ENCODE results near the gene SHF. TPM values are rescaled to one million over a fixed set of nuclear protein-coding genes. Genes with fewer than 3 reads are reported as not detected.

SHF gene
- total RNA-seq, 1 experiment from 2014 or later = 21.7 TPM

DNA sequence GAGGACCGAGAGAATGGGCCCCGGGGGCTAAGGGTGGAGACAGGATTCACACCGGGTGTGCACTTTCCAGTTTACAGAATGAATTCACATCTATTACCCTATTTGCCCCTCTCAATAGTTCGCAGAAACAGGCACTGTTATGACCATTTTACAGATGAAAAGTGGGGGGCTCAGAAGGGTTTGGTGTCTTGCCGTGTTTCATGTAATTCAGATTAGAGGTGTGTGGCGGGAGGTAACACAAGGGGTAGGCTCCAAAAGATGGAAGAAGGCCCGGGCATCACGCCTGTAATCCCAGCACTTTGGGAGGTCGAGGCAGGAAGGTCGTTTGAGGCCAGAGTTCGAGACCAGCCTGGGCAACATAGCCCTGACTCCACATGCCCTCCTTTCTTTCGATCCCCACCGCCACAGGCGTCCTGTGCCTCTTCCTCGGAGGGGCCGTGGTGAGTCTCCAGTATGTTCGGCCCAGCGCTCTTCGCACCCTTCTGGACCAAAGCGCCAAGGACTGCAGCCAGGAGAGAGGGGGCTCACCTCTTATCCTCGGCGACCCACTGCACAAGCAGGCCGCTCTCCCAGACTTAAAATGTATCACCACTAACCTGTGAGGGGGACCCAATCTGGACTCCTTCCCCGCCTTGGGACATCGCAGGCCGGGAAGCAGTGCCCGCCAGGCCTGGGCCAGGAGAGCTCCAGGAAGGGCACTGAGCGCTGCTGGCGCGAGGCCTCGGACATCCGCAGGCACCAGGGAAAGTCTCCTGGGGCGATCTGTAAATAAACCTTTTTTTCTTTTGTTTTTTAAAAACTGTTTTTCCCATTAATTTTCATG lies 70.2 kb downstream of the SHF start:
- Histone ChIP-seq H4K8ac (replicated peaks; ENCODE audit: insufficient read length, low read depth, low read length) (no peak overlapping the region), H3K18ac (ENCODE audit: insufficient read length, low read depth, low read length) (no peak overlapping the region), H3T11ph (ENCODE audit: low read length) (no peak overlapping the region), H3K9ac (ENCODE audit: extremely low read depth, insufficient read length, low read length) (no peak overlapping the region), H4K91ac (ENCODE audit: insufficient read length, low read depth, low read length) (no peak overlapping the region), H3K4me1 (ENCODE audit: insufficient read depth, low read length) (no peaks in the 10 kb centered on the region; the same call in 1 of the 2 replicates), H3K27ac (ENCODE audit: insufficient read length, low read depth, low read length) (no peak overlapping the region), H3K56ac (ENCODE audit: insufficient read length, low read depth, low read length) (no peak overlapping the region), H3K23ac (ENCODE audit: insufficient read length, low read depth, low read length) (no peak overlapping the region), H4K5ac (ENCODE audit: insufficient read length, low read depth, low read length) (no peak overlapping the region), H3K4me2 (ENCODE audit: insufficient read depth, insufficient read length, low read length) (peak overlapping the region; percentile 46), H3K14ac (ENCODE audit: insufficient read depth, low read length) (no peak overlapping the region), H2BK120ac (ENCODE audit: low read depth, low read length, poor library complexity, severe bottlenecking) (no peak overlapping the region), H2AK5ac (ENCODE audit: insufficient read length, low read length) (no peak overlapping the region), H3K27me3 (ENCODE audit: insufficient read depth, low read length) (peaks cover 54% of the 10 kb centered on the region), H3K79me1 (ENCODE audit: insufficient read depth, low read depth, low read length, poor library complexity, severe bottlenecking) (no peaks in the 10 kb centered on the region), H4K20me1 (ENCODE audit: control insufficient read depth, insufficient read depth, insufficient read length) (peaks cover 6% of the 10 kb centered on the region), H2BK5ac (ENCODE audit: insufficient read length, low read length) (no peak overlapping the region), H3K23me2 (ENCODE audit: insufficient read length, low read depth, low read length, poor library complexity, severe bottlenecking) (peaks cover 2% of the 10 kb centered on the region), H2AFZ (ENCODE audit: low read length) (no peak overlapping the region), H3K79me2 (ENCODE audit: insufficient read depth, low read length) (no peaks in the 10 kb centered on the region), H3K4ac (ENCODE audit: low read depth, low read length) (no peak overlapping the region), H2BK20ac (ENCODE audit: low read depth, low read length, poor library complexity, severe bottlenecking) (no peak overlapping the region), H3K9me3 (ENCODE audit: control insufficient read depth, low read depth, low read length) (no peaks in the 10 kb centered on the region), H2BK12ac (ENCODE audit: insufficient read length, low read depth, low read length) (no peak overlapping the region), H2BK15ac (ENCODE audit: low read depth, low read length) (no peak overlapping the region)
- no CpG with 5 or more reads among the region's 33 CpGs for WGBS (ENCODE audit: extremely low coverage, insufficient read length, low lambda C conversion rate)
- H3K4me1 Mint-ChIP-seq = peaks cover 15 to 30% of the 10 kb centered on the region in 2 experiments
- no peak overlapping the region for H3K27ac Mint-ChIP-seq
- no peaks in the 10 kb centered on the region; a peak in 2 of 7 replicates for H3K36me3 Mint-ChIP-seq (ENCODE audit: insufficient read depth in 1 of 3, low read depth in 3 of 3)
- TF ChIP-seq CTCF (conservative IDR thresholded peaks at IDR 0.05) = no peak
- DNase-seq = no peak
- peaks cover 6 to 13% of the 10 kb centered on the region in 2 experiments for H3K9me3 Mint-ChIP-seq
- H3K27me3 Mint-ChIP-seq (ENCODE audit: low read depth) = peaks cover 82% of the 10 kb centered on the region
- H3K4me3 Mint-ChIP-seq = peak overlapping the region in 1 of 2 experiments; percentile 70; a peak in 3 of 5 replicates

Other genes with a start within 250 kb of the SHF start
- gene TERB2, start 231.3 kb downstream of the SHF start, total RNA-seq (2021) = not detected in 2 replicates
- 35.2 and 37.9 TPM in 2 replicates for gene SORD, start 164.8 kb downstream of the SHF start, total RNA-seq (2021)
- gene DUOX2, start 73.8 kb downstream of the SHF start, total RNA-seq (2021) = 0.29 and 0.42 TPM in 2 replicates
- gene DUOXA2, start 73.6 kb downstream of the SHF start, total RNA-seq (2021) = not detected in 2 replicates
- 1.2 and 1.3 TPM in 2 replicates for gene DUOXA1, start 58.1 kb downstream of the SHF start, total RNA-seq (2021)
- gene DUOX1, start 58.0 kb downstream of the SHF start, total RNA-seq (2021) = 2.3 and 2.6 TPM in 2 replicates
- gene SLC28A2, start 64.3 kb upstream of the SHF start, total RNA-seq (2021) = not detected in 2 replicates
- gene GATM, start 190.6 kb upstream of the SHF start, total RNA-seq (2021) = 9.0 and 10.7 TPM in 2 replicates